ENCODE data around the gene CDC34.

- TF ChIP-seq POLR2AphosphoS5 (IDR thresholded peaks at IDR 0.05; ENCODE audit: low read depth, low read length), result no peak
- TF ChIP-seq POLR2A (IDR thresholded peaks at IDR 0.05; ENCODE audit: low read depth, low read length), result no peak
- TF ChIP-seq POU2F2 (IDR thresholded peaks at IDR 0.05; ENCODE audit: low read depth, low read length), result no peak
- no peak for TF ChIP-seq TAF1 (IDR thresholded peaks at IDR 0.05; ENCODE audit: low read depth, low read length)
These were observed 12.1 kb upstream of the CDC34 start for GRCh38 chr19:519449-519865.
